ENCODE results near the gene ZDHHC20.

Gene ZDHHC20

DNA sequence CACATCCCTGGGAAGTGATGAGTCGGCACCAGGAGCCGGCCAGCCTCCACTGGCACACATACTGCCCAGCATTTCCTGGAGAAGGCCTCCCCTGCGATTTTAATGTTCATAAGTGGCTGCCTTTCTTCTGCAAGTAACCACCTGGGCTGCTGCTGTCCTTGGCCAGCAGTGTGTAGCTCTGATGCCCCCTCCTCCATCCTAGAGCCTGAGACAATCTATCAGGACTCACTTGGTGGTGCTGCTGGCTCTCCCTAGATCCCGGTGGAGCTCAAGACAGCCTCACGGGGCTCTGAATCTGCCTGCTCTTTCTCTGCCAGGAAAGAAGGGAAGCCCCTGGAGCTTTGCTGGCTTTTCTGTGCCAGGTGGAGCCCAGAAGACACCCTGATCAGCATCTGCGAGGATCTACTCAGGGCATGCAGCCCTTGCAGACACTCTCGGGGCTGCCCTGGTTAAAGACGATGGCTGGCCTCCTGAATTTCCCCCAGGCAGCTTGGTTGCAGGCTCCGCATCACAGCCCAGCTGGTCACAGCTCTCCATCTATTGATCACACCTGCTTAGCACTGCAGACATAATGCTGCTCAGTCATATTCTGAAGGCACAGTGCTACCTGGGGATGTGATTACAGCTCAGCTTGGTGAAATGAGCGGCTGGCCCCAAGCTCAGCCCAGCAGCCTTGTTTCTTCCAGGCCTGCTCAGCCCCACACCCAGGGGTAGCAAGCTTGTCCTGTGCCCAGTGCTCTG lies 122.3 kb downstream of the ZDHHC20 start:
- Histone ChIP-seq H3K27me3 (no peaks in the 10 kb centered on the region), H3K36me3 (peaks cover 6% of the 10 kb centered on the region), H3K9me3 (no peaks in the 10 kb centered on the region), H3K4me1 (ENCODE audit: control insufficient read depth in 1 of 2, insufficient read depth in 1 of 2, low read depth in 1 of 2, low read length in 1 of 2) (no peaks in the 10 kb centered on the region), H3K27ac (no peak overlapping the region), H3K4me3 (ENCODE audit: low read depth in 1 of 2, low read length in 1 of 2) (no peak overlapping the region)
- TF ChIP-seq, protein P1, sequence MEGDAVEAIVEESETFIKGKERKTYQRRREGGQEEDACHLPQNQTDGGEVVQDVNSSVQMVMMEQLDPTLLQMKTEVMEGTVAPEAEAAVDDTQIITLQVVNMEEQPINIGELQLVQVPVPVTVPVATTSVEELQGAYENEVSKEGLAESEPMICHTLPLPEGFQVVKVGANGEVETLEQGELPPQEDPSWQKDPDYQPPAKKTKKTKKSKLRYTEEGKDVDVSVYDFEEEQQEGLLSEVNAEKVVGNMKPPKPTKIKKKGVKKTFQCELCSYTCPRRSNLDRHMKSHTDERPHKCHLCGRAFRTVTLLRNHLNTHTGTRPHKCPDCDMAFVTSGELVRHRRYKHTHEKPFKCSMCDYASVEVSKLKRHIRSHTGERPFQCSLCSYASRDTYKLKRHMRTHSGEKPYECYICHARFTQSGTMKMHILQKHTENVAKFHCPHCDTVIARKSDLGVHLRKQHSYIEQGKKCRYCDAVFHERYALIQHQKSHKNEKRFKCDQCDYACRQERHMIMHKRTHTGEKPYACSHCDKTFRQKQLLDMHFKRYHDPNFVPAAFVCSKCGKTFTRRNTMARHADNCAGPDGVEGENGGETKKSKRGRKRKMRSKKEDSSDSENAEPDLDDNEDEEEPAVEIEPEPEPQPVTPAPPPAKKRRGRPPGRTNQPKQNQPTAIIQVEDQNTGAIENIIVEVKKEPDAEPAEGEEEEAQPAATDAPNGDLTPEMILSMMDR (IDR thresholded peaks at IDR 0.05), result no peak

DNA sequence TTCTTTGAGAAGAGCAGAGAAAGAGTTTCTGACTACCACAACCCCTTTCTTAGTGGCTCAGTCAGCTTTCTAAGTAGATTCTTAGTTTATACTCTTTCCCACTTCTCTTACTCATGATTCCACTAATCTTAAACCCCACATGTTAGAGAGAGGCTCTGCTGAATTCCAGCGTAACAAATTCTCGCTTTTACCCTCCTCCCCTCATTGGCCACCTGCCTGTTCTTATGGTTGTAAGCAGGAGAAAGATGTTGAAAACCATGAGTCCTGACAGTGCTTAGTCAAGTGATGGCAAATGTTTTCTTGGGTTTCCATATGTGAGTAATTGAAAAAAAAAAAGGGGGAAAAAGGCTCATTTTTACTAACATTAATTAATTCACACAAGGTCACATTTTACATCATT lies 125.9 kb downstream of the ZDHHC20 start:
- Histone ChIP-seq H3K36me3 (peaks cover 19% of the 10 kb centered on the region), H3K27ac (no peak overlapping the region), H3K9me3 (no peaks in the 10 kb centered on the region), H3K4me1 (ENCODE audit: control insufficient read depth in 1 of 2, insufficient read depth in 1 of 2, low read depth in 1 of 2, low read length in 1 of 2) (no peaks in the 10 kb centered on the region), H3K4me3 (ENCODE audit: low read depth in 1 of 2, low read length in 1 of 2) (no peak overlapping the region), H3K27me3 (no peaks in the 10 kb centered on the region)
- TF ChIP-seq, protein P1 (IDR thresholded peaks at IDR 0.05), result no peak

DNA sequence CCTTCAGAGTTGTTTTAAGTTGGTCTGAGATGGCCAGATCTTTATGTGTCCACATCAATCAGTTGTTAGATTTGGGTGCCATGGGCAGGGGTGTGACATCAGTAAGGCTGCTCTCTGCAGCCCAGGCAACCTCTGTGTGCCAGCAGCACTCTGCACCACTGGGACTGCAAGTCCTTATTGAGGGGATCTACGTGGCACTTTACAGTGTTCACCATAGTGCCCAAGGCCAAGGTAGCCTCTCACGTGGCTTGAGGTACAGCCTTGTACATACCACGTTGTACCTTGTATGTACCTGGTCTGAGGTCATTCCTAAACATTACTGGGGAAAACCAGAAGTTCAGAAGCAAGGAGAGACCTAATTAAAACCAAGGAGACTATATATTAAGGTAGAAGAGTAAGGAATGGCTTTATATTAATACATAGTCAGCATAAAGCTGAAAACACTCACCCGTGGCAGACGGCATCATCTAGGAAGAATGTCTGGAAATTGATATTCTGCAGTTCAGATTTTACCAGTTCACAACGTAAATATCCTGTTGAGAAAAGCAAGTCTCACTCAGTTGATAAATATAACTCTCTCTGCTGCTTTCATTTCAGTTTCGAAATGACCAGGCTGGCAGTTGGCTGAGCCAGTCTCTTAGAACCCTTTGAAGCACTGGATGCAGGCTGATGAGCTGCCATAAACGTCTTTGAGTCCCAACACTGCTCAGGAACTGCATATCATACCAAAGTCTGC lies 128.8 kb downstream of the ZDHHC20 start:
- Histone ChIP-seq H3K27me3 (no peaks in the 10 kb centered on the region), H3K27ac (no peak overlapping the region), H3K9me3 (no peaks in the 10 kb centered on the region), H3K36me3 (peaks cover 30% of the 10 kb centered on the region), H3K4me3 (ENCODE audit: low read depth in 1 of 2, low read length in 1 of 2) (no peak overlapping the region), H3K4me1 (ENCODE audit: control insufficient read depth in 1 of 2, insufficient read depth in 1 of 2, low read depth in 1 of 2, low read length in 1 of 2) (no peaks in the 10 kb centered on the region)
- TF ChIP-seq, protein P1 (IDR thresholded peaks at IDR 0.05), result no peak

DNA sequence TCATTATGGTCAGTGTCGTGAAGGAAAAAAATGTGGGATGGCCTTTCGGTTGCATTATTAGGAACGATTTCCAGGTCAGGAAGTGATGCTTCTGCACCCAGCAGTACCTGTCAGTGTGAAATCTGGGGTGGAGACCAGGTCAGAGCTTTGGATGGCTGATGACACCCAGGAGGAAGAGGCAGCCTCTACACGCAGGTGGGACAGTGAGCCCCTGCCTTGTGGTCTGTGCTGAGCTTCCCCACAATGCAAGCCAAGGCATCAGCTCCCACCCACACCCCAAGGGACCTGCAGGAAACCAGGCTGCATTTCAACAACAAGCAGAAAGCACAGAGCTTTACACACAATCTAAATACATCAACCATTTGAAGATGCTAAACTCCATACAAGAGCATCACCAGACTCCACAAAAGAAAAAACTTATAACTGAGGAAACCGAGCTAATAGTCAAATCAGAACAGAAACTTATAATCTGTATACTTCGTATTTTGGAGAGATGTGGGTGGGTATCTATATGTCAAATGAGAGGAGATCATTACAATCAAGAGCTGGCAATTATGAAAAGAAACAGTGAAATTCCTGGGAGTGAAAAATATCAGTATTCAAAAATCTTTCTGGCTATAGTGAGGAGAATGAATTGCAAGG lies 130.1 kb downstream of the ZDHHC20 start:
- TF ChIP-seq, protein P1 (IDR thresholded peaks at IDR 0.05), result no peak
- Histone ChIP-seq H3K27me3 (no peaks in the 10 kb centered on the region), H3K27ac (no peak overlapping the region), H3K36me3 (peaks cover 30% of the 10 kb centered on the region), H3K9me3 (no peaks in the 10 kb centered on the region), H3K4me1 (ENCODE audit: control insufficient read depth in 1 of 2, insufficient read depth in 1 of 2, low read depth in 1 of 2, low read length in 1 of 2) (no peaks in the 10 kb centered on the region), H3K4me3 (ENCODE audit: low read depth in 1 of 2, low read length in 1 of 2) (no peak overlapping the region)

DNA sequence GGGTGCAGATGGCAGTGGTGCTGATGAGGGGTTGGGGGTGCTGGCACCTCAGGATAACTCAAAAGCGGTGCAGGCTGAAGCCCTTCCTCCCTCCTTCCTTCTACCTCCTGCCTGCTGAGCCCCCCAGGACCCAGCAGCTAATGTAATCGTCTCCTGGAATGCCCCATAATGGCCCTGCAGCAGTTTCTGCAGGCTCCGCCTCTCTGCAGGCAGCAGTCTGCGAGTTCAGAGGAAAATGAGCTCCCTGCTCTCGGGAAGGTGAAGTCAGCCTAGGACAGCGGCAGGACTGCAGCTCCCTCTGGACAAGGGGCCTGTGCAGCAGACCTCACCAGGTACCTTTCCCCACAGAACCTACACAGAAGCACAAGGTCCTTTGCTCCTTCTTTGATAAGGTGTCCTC lies 130.9 kb downstream of the ZDHHC20 start:
- Histone ChIP-seq H3K4me1 (ENCODE audit: control insufficient read depth in 1 of 2, insufficient read depth in 1 of 2, low read depth in 1 of 2, low read length in 1 of 2) (no peaks in the 10 kb centered on the region), H3K4me3 (ENCODE audit: low read depth in 1 of 2, low read length in 1 of 2) (no peak overlapping the region), H3K36me3 (peaks cover 30% of the 10 kb centered on the region), H3K9me3 (no peaks in the 10 kb centered on the region), H3K27ac (no peak overlapping the region), H3K27me3 (no peaks in the 10 kb centered on the region)
- TF ChIP-seq, protein P1 (IDR thresholded peaks at IDR 0.05), result no peak
